Panc1 (cell line): ENCODE results near the gene PLCB1.

Experiments used
- POLR2AphosphoS5 ChIP-seq: IDR thresholded peaks from 2 replicates; pipeline ENCODE4 v1.6.1; 2012; ENCODE audit warnings: mild to moderate bottlenecking, low read depth, low read length, moderate library complexity
- TF ChIP-seq, protein P1 (sequence below): fragments of 450-650 bp; IDR thresholded peaks from 2 replicates; pipeline ENCODE4 v1.5.1; 2017; ENCODE audit warnings: mild to moderate bottlenecking
- TF ChIP-seq, protein P2 (sequence below), 2 experiments: IDR thresholded peaks; 2 replicates each; pipeline ENCODE4 v1.6.1; 2011 to 2012; ENCODE audit warnings: low read depth in 2 of 2, control low read depth in 1 of 2, low read length in 1 of 2, mild to moderate bottlenecking in 1 of 2, moderate library complexity in 1 of 2; ENCODE audit not compliant: insufficient read depth in 1 of 2

DNA sequence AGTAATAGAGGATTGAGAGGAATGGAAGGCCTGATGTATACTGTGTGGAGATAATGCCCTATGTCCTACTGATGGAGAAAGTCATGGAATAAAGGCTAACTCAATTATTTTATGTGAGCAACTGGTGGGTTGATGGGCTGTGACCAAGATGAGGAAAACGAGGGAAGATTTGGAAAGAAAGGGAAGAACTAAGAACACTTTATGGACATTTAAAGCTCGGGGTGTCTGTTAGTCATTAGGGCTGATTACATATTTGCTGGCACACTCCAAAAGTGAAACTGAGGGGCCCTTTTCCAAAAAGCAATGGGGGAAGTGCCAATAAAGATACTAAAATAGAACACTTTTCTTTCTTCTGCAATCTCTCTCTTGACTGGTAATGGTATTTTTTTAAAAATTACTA lies 439.5 kb downstream of the PLCB1 start:
- TF ChIP-seq, protein P1, sequence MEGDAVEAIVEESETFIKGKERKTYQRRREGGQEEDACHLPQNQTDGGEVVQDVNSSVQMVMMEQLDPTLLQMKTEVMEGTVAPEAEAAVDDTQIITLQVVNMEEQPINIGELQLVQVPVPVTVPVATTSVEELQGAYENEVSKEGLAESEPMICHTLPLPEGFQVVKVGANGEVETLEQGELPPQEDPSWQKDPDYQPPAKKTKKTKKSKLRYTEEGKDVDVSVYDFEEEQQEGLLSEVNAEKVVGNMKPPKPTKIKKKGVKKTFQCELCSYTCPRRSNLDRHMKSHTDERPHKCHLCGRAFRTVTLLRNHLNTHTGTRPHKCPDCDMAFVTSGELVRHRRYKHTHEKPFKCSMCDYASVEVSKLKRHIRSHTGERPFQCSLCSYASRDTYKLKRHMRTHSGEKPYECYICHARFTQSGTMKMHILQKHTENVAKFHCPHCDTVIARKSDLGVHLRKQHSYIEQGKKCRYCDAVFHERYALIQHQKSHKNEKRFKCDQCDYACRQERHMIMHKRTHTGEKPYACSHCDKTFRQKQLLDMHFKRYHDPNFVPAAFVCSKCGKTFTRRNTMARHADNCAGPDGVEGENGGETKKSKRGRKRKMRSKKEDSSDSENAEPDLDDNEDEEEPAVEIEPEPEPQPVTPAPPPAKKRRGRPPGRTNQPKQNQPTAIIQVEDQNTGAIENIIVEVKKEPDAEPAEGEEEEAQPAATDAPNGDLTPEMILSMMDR: no peak
- TF ChIP-seq, protein P2, sequence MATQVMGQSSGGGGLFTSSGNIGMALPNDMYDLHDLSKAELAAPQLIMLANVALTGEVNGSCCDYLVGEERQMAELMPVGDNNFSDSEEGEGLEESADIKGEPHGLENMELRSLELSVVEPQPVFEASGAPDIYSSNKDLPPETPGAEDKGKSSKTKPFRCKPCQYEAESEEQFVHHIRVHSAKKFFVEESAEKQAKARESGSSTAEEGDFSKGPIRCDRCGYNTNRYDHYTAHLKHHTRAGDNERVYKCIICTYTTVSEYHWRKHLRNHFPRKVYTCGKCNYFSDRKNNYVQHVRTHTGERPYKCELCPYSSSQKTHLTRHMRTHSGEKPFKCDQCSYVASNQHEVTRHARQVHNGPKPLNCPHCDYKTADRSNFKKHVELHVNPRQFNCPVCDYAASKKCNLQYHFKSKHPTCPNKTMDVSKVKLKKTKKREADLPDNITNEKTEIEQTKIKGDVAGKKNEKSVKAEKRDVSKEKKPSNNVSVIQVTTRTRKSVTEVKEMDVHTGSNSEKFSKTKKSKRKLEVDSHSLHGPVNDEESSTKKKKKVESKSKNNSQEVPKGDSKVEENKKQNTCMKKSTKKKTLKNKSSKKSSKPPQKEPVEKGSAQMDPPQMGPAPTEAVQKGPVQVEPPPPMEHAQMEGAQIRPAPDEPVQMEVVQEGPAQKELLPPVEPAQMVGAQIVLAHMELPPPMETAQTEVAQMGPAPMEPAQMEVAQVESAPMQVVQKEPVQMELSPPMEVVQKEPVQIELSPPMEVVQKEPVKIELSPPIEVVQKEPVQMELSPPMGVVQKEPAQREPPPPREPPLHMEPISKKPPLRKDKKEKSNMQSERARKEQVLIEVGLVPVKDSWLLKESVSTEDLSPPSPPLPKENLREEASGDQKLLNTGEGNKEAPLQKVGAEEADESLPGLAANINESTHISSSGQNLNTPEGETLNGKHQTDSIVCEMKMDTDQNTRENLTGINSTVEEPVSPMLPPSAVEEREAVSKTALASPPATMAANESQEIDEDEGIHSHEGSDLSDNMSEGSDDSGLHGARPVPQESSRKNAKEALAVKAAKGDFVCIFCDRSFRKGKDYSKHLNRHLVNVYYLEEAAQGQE (IDR thresholded peaks at IDR 0.05; ENCODE audit: insufficient read depth in 1 of 2, low read depth in 2 of 2, low read length in 1 of 2): no peak
- TF ChIP-seq POLR2AphosphoS5: no peak
